Muscle of leg (tissue), 11 donors: ENCODE data around the gene SPTLC2. TPM values are rescaled to one million over a fixed set of nuclear protein-coding genes. Genes with fewer than 3 reads are reported as not detected.
A peak's percentile ranks its signal among the peaks of the same experiment; 100 is the strongest.
"Not testable (repeated sequence)": the region's sequence is repeated elsewhere in the genome, so short reads cannot be mapped to it uniquely, and the experiment has no call there.

Experiments used
- DNase-seq: peaks from one replicate; pipeline ENCODE4 v3.0.0; 2013
- H3K27ac ChIP-seq: one replicate; pipeline ENCODE4 v1.5.1; 2013; ENCODE audit warnings: mild to moderate bottlenecking, low read length, control low read depth
- H3K27me3 ChIP-seq: one replicate; pipeline ENCODE4 v1.6.1; 2013; ENCODE audit warnings: low read length; ENCODE audit not compliant: control insufficient read depth, insufficient read depth
- H3K36me3 ChIP-seq: one replicate; pipeline ENCODE4 v1.6.1; 2013; ENCODE audit warnings: low read length; ENCODE audit not compliant: control insufficient read depth, insufficient read depth
- H3K4me1 ChIP-seq: one replicate; pipeline ENCODE4 v1.6.1; 2013; ENCODE audit warnings: low read length; ENCODE audit not compliant: control insufficient read depth, insufficient read depth
- H3K4me3 ChIP-seq: one replicate; pipeline ENCODE4 v1.5.1; 2013; ENCODE audit warnings: low read length, control low read depth
- H3K9me3 ChIP-seq: replicated peaks from 2 replicates; pipeline ENCODE4 v1.6.1; 2013; ENCODE audit warnings: low read depth, low read length; ENCODE audit not compliant: control insufficient read depth
- WGBS: methylation state at CpG from one replicate; pipeline ENCODE4 v1.1.5; 2013; ENCODE audit warnings: missing lambda C conversion rate; ENCODE audit not compliant: insufficient coverage; 5-methylcytosine and 5-hydroxymethylcytosine counted together
- polyA plus RNA-seq, 8 donors: library from polyadenylated mRNA; unstranded; fragments of 120-200 nt; gene quantifications; one replicate each; pipeline versions ENCODE4 v1.2.1 to v1.2.3, GENCODE V29; 2013; ENCODE audit warnings: inconsistent platforms in 1 of 8, low replicate concordance in 1 of 8; ENCODE audit not compliant: insufficient read length in 8 of 8, insufficient read depth in 1 of 8
- total RNA-seq: library from RNA; stranded (reverse); fragments of 120-200 nt; gene quantifications from one replicate; pipeline ENCODE4 v1.2.4, GENCODE V29; 2013

The SPTLC2 gene
- total and polyA plus RNA-seq, 9 donors: 10.6 to 21.6 (median 17.4) TPM

DNA sequence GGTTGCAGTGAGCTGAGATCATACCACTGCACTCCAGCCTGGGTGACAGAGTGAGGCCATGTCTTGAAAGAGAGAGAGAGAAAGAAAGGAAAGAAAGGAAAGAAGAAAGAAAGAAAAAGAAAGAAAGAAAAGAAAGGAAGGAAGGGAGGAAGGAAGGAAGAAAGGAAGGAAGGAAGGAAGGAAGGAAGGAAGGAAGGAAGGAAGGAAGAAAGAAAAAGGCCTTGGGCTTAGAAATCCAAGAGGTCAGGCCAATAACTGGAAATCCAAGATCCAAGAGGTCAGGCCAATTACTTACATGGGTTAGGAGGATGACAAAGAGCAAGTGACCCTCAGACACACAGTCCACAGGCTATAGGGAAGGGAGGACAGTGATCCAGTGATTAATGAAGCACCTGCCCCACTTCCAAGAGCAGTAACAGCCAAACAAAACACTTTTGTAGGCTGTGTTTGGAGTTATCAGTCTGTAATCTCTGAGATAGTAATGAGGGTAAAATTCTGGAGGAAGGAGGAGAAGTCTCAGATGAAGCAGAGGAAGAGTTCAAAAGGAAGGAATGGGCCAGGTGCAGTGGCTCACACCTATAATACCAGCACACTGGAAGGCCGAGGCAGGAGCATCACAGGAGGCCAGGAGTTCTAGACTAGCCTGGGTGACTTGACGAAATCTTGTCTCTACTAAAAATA lies 32.2 kb upstream of the SPTLC2 start:
- H3K27ac ChIP-seq: no peak overlapping the region
- no peaks in the 10 kb centered on the region for H3K9me3 ChIP-seq
- no peak overlapping the region for H3K4me3 ChIP-seq
- no peaks in the 10 kb centered on the region for H3K27me3 ChIP-seq
- no peaks in the 10 kb centered on the region for H3K4me1 ChIP-seq
- WGBS: no CpG with 5 or more reads among the region's 2 CpGs
- no peak for DNase-seq
- no peaks in the 10 kb centered on the region for H3K36me3 ChIP-seq

DNA sequence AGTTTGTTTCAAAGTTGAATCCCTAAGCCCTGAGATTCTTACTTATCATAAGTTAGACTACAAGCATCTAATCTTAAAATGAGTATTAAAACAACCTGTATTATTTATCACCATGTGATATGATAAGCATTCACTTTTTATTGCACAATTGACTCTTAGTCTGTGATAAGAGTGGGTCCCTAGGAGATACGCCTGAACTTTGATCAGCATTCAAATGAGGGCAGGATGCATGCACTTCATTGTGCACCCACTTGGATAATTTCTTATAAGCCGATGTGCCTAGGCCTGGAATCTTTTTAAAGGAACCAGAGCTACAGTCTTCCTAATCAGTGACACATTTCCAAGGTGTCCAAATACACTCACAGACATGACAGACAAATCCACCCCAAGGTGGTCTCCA lies 31.4 kb upstream of the SPTLC2 start:
- Histone ChIP-seq H3K27me3 (no peaks in the 10 kb centered on the region), H3K4me3 (no peak overlapping the region), H3K9me3 (no peaks in the 10 kb centered on the region), H3K27ac (no peak overlapping the region), H3K36me3 (no peaks in the 10 kb centered on the region), H3K4me1 (no peaks in the 10 kb centered on the region)
- 100% methylated on average over 1 of the region's 2 CpGs for WGBS
- DNase-seq: no peak

DNA sequence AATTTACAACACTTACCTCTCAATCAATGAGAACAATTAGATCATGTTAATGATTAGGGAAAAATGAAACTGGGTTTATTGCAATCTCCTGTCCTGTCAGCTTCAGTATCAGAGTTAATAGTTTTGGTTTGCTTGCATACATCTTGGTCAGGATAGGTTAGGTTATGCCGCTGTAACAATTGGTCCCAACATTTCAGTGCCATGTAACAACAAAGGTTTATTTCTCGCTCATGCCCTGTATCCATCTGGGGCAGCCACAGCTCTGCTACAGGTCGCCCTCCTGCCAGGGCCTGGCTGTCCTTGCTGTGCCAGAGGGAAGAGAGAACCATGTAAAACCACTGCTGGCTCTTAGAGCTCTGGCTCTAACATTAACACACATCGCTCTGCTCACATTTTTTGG lies 30.5 kb upstream of the SPTLC2 start:
- H3K27ac ChIP-seq: no peak overlapping the region
- H3K27me3 ChIP-seq: no peaks in the 10 kb centered on the region
- 83% methylated on average over 3 of the region's 4 CpGs for WGBS
- no peaks in the 10 kb centered on the region for H3K36me3 ChIP-seq
- H3K4me1 ChIP-seq: peaks cover 5% of the 10 kb centered on the region
- no peak for DNase-seq
- H3K9me3 ChIP-seq: no peaks in the 10 kb centered on the region
- no peak overlapping the region for H3K4me3 ChIP-seq

DNA sequence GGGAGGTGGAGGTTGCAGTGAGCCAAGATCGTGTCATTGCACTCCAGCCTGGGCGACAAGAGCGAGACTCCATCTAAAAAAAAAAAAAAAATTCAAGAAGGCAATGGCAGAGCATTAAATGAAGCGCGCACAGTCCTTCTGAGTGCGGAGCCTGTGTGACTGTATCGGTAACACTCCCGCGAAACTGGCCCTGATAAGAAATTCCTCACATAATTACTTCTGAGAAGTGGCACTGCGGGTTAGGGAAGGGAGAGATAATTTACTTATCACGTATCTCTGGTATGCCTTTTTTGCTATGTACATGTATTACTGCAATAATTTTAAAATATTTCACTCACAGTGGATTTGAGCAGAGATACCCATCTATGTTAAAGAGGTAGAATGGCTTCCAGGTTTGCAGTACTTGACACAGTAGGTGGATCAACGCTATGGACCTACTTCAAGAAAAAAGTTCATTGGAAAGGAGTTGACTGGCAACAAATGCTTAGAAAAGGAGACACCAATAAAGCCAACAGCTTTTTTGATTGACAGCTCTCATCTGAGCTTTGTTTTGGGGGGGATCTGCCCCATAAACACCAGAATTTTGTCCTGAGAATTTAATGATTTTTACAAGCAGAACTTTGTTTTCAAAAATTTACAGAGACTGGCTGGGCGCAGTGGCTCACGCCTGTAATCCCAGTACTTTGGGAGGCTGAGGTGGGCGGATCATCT lies 29.2 kb upstream of the SPTLC2 start:
- DNase-seq: no peak
- Histone ChIP-seq H3K4me1 (peaks cover 8% of the 10 kb centered on the region), H3K27ac (no peak overlapping the region), H3K36me3 (no peaks in the 10 kb centered on the region), H3K9me3 (no peaks in the 10 kb centered on the region), H3K27me3 (no peaks in the 10 kb centered on the region), H3K4me3 (no peak overlapping the region)
- 80% methylated on average over 1 of the region's 15 CpGs for WGBS

DNA sequence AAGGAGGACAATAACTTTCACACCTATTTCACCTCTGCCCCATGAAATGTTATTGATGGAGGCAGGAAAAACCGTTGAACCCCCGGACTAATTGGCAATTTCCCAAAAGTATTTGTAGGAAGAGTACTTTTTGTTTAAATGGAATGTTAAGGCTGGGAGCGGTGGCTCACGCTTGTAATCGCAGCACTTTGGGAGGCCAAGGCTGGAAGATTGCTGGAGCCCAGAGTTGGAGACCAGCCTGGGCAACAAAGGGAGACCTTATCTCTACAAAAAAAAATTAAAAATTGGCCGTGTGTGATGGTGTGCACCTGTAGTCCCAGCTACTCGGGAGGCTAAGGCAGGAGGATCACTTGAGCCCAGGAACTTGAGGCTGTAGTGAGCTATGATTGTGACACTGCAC lies 26.0 kb upstream of the SPTLC2 start:
- Histone ChIP-seq H3K4me1 (peaks cover 8% of the 10 kb centered on the region), H3K36me3 (no peaks in the 10 kb centered on the region), H3K4me3 (peak overlapping the region; percentile 43), H3K27ac (no peak overlapping the region), H3K9me3 (no peaks in the 10 kb centered on the region), H3K27me3 (no peaks in the 10 kb centered on the region)
- 60% methylated on average over 2 of the region's 7 CpGs for whole genome bisulfite sequencing
- DNase-seq: no peak

DNA sequence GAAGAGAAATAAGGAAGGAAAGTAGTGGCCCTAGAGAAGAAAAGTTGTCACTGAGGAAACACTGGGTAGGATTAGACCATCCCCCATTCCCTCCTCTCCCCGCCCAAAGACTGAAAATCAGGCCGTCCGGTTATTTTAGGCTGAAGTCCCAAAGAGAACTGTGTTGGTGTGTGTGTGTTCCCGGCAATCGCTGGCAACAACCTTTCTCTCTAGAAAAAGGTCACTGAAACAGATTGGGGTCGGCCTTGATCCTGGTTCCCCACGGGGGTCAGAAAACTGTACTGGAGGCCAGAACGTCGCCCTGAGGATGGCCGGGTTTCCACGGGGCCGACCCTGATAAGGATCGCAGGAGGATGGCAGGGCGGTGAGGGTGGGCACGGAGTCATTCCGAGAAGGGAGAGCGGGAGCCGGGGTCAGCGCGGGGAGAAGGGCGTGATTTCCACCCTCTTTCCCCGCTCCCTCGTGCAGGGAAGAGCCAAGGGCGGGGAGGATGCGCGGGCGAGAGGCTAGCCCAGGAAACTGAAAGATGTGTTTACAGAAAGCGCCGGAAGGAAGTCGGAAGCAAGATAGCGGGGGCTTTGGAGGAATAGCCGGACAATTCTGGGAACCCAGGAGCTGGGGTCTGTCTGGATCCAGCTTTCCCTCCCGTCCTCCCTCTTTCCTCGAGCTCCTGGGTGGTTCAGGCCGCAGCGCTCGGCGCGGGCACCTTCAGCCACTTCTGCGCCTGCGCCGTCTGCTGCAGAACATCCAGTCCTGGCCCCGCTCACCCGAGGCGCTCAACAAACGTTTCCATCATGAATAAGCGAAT lies 25.3 kb upstream of the SPTLC2 start:
- peak; percentile 81 for DNase-seq
- Histone ChIP-seq H3K36me3 (no peaks in the 10 kb centered on the region), H3K9me3 (no peaks in the 10 kb centered on the region), H3K27me3 (no peaks in the 10 kb centered on the region), H3K4me3 (peak overlapping the region; percentile 43), H3K27ac (peak overlapping the region; percentile 18), H3K4me1 (peaks cover 8% of the 10 kb centered on the region)
- 17% methylated on average over 26 of the region's 47 CpGs for WGBS

DNA sequence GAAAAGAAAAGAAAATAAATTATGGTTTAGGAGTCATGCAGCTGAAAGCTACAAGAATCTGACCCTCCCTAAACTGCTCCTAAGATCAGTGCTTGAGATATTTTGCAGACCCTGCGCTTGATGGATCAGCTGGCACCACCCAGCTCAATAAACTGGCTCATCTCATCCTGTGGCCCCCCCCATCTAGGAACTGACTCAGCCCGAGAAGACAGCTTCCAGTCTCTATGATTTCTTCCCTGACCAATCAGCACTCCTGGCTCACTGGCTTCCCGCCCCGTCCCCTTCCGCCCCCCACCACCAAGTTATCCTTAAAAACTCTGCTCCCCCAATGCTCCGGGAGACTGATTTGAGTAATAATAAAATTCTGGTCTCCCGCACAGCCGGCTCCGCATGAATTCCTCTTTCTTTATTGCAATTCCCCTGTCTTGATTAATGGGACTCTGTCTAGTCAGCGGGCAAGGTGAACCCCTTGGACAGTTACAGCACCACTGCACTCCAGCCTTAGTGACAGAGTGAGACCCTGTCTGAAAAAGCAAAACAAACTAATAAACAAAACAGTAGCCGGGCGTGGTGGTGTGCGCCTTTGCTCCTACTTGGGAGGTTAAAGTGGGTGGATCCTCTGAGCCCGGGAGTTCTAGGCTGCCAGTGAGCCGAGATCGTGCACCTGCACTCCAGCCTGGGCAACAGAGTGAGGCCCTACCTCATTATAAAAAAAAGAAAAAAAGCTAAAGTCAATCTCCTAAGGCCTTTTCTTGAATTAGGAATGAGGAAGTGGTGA lies 24.5 kb upstream of the SPTLC2 start:
- H3K36me3 ChIP-seq: no peaks in the 10 kb centered on the region
- DNase-seq: no peak
- H3K4me3 ChIP-seq: no peak overlapping the region
- H3K27me3 ChIP-seq: no peaks in the 10 kb centered on the region
- H3K4me1 ChIP-seq: peaks cover 8% of the 10 kb centered on the region
- H3K27ac ChIP-seq: no peak overlapping the region
- H3K9me3 ChIP-seq: no peaks in the 10 kb centered on the region
- 66% methylated on average over 4 of the region's 16 CpGs for WGBS

DNA sequence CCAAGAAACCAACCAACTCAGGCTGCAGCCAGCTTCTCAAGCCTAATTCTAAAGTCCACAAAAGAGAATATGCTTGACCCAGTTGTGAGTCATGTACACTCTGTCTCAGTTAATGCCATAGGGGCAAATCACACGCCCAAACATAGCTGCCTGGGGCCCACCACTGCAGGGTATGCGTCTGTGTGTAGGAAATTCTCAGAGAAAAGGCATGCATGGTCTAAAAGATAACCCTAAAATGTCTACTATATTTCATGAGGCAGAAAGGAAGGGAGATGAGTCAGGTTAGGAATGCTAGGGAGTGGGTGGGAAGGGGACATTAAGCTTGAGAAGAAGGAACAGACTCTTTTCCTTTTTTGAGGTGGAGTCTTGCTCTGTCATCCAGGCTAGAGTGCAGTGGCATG lies 22.3 kb upstream of the SPTLC2 start:
- WGBS: no CpG with 5 or more reads among the region's 2 CpGs
- H3K27ac ChIP-seq: no peak overlapping the region
- H3K4me1 ChIP-seq: peaks cover 8% of the 10 kb centered on the region
- H3K27me3 ChIP-seq: no peaks in the 10 kb centered on the region
- peaks cover under 1% of the 10 kb centered on the region for H3K9me3 ChIP-seq
- H3K36me3 ChIP-seq: no peaks in the 10 kb centered on the region
- no peak for DNase-seq
- no peak overlapping the region for H3K4me3 ChIP-seq

DNA sequence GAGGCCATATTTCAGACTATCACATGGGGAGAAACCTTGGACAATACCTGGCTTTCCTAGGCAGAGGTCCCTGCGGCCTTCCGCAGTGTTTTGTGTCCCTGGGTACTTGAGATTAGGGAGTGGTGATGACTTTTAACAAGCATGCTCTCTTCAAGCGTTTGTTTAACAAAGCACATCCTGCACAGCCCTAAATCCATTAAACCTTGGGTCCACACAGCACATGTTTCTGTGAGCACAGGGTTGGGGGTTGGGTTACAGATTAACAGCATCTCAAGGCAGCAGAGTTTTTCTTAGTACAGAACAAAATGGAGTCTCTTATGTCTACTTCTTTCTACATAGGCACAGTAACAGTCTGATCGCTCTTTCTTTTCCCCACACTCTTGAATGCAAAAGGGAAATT lies 19.4 kb upstream of the SPTLC2 start:
- WGBS: no CpG with 5 or more reads among the region's 4 CpGs
- not testable (repeated sequence) for H3K27me3 ChIP-seq, DNase-seq

DNA sequence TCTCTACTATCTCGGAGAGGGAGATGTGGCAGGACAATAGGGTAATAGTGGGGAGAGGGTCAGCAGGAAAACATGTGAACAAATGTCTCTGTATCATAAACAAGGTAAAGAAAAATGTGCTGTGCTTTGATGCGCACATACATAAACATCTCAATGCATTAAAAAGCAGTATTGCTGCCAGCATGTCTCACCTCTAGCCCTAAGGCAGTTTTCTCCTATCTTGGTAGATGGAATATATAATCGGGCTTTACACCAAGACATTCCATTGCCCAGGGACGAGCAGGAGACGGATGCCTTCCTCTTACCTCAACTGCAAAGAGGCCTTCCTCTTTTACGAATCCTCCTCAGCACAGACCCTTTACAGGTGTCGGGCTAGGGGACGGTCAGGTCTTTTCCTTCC lies 19.0 kb upstream of the SPTLC2 start:
- H3K36me3 ChIP-seq, H3K9me3 ChIP-seq, H3K27ac ChIP-seq, DNase-seq, H3K4me1 ChIP-seq, H3K4me3 ChIP-seq, H3K27me3 ChIP-seq: not testable (repeated sequence)
- 83% methylated on average over 4 of the region's 8 CpGs for WGBS

More for the DNA sequence above, 19.4 kb upstream of the SPTLC2 start:
- not testable (repeated sequence) for H3K27ac ChIP-seq, H3K9me3 ChIP-seq, H3K36me3 ChIP-seq, H3K4me3 ChIP-seq, H3K4me1 ChIP-seq
